NCI-H69 (cell line): Measurements from ENCODE around the gene SHC1.

Source experiments
- DNase-seq: peaks from one replicate; lab custom pipeline; 2025; lab: John Stamatoyannopoulos, UW

The SHC1 gene, protein sequence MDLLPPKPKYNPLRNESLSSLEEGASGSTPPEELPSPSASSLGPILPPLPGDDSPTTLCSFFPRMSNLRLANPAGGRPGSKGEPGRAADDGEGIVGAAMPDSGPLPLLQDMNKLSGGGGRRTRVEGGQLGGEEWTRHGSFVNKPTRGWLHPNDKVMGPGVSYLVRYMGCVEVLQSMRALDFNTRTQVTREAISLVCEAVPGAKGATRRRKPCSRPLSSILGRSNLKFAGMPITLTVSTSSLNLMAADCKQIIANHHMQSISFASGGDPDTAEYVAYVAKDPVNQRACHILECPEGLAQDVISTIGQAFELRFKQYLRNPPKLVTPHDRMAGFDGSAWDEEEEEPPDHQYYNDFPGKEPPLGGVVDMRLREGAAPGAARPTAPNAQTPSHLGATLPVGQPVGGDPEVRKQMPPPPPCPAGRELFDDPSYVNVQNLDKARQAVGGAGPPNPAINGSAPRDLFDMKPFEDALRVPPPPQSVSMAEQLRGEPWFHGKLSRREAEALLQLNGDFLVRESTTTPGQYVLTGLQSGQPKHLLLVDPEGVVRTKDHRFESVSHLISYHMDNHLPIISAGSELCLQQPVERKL

DNA sequence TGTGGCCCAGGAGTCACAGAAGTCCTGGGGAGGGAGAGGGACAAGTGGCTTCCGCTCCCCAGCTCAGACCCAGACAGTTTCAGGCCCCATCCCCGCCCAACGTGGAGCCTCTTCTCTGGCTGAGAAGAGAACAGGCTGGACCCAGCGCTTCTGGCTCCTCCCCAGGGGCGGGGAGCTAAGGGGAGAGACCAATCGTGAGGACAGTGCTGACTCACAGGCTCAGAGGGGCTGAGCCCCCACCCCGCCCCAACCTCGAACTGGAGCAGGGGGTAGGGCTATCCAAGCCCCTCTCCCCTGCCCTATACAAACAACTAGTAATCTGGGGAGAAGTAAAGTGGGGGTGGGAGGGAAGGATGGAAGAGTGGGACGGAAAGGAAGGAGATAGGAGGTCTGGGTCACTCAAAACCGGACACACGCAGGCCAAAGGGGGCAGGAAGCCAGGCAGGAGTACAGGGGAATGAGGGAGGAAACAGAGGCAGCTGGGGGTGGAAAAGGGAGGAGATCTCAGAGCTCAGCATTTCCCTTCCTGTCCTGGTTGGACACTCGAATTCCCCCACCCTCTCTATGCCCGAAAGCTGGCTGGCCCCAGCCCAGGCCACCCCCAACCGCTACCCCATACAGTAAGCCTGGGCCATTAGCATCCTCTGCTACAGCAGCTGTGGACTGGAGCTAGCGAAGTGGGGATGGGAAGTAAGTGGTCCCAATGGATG is at the start of gene SHC1:
SHC1 (minus strand) TSS at position 117 of the 710 bp plus-strand sequence. CDS start 221 bp downstream, outside the sequence.
- peak; percentile 90 for DNase-seq

DNA sequence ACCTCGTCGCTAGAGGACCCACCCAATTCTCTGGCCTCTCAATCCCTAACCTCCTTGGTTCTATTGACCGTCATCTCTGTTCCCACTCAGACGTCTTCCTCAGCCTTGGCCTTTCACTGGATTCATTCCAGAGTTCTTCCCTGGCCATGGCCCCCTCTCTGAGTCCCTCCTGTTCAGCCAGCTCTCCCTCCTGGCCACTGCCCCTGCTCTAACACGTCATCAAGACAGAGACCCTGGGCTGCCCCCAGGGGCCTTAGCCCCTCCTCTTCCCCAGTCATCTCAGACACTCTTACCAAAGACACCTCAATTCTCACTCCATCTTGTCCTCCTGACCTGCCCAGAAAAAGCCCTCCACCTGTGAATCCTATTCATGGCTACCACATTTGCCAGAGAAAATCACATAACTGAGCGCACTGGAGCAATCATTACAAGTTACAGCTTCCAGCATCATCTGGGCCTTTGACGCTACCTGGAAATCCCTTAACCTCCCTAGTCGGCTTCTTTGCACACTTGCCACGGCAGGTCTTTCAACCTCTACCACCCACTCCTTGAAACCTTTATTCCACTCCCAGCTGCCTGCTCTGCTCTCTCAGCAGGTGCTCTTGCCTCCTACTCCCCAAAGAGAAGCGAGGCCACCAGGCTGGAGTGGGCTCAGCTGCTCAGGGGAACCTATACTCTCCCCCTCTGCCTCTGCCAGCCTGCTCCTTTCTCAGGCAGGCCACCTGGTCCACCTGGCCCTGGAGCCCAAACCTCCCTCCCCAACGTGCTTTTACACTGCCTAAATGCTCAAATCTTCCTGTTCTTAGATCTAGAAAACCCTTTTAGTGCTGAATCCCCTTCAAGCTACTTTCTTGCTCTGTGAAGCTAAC is 49.1 kb upstream of the SHC1 start:
- no peak for DNase-seq

DNA sequence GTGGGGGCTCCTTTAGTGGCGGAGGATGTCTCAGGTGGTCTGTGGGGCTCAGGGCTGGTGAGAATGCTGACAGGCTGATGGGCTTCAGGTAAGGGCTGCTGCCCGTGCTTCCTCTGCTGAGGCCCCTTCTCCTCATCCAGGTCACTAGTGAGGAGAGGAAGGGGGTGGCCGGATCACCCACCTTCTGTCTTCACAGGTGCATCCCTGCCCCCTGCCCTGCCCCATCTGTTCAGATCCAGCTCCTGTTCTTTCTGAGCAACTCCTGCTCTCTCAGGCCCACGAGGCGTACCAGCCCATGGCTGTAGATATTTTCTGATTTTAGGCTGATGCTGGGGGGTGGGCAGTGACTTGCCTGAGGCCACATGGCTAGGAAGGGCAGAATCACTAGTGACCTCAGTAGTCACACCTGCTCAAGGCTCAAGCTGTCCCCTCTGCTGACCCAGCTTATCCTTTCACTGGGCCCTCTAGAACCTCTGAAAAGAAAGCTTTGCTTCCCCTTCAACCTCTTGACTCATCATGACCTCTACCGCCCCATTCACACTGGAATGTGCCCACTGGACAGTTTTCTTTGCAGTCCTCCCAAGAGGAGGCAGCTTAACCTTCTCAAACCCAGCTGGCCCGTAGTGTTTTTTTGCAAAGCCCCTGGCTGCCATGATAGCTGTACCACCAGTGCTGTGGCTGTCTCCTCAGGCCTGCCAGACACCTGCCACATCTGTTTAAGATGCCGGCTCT is 48.2 kb upstream of the SHC1 start:
- DNase-seq = peak; percentile 21

DNA sequence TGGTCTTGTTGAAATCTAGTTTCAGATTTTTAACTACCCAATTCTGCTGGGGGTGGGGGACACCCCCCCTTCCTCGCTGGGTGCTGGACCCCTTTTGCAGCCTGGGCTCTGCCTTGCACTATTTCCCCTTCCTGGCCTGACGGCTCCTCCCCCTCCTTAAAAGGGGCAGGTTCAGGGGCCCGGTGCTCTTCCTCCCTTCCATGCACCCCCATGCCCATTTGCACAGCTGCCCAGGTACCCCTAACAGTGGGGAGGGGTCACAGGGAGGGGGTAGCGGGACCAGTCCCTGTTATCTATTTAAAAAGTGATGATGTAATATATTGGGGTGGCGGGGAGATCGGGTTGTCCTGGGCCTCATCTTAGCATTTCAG is 47.4 kb upstream of the SHC1 start:
- DNase-seq = no peak

DNA sequence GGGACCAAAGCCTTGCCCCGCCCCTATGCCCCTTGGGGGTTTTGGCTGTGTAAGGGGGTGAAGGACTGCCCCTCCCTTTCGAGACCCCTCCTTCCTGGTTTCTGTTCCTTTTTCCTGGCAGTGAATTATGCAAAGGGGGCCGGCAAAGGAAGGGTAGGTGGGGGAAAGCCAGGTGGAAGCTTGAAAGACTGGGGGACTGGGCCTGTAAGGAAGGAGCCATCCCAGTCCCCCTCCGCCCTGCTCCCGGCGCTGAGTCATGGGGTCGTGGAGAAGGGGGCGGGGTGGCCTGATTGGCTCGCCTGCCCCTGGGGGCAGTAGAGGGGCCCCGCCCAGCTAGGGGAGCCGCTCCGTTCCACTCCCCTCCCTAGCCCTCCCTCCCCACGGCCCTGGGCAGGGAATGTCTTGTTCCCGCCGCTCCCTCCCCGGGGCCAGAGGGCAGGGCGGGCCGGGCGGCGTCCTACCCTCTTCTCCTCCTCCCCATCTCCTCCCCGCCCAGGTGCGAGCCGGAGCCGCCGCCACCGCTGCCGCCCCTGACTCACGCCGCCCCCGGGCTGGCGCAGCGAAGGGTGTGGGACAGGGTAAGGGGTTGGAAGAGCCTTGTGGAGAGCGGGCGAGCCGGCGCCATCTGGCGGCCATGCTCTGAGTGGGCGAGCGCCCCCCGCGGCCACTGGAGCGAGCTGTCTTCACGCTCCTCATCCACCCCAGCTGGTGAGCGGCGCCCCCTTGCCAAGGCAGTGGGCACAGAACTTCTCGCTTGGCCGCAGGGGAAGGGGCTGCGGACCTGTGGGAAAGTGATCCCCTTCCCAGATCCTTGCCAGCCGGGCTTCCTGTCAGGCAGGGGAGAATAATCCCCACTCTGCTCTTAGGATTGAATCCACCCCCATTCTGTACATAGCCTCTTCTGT is 46.7 kb upstream of the SHC1 start:
- DNase-seq = peak; percentile 96

DNA sequence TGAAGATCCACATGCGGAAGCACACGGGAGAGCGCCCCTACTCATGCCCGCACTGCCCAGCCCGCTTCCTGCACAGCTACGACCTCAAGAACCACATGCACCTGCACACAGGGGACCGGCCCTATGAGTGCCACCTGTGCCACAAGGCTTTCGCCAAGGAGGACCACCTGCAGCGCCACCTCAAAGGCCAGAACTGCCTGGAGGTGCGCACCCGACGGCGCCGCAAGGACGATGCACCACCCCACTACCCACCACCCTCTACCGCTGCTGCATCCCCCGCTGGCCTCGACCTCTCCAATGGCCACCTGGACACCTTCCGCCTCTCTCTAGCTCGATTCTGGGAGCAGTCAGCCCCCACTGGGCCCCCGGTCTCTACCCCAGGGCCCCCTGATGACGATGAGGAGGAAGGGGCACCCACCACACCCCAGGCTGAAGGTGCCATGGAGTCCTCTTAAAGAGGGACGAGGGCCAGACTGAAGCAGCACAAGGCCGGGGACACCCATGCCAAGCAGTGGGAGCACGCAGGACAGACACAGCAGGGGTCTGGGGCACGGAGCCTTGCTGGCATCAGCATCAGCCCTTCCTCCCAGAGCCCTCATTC is 45.8 kb upstream of the SHC1 start:
- no peak for DNase-seq

DNA sequence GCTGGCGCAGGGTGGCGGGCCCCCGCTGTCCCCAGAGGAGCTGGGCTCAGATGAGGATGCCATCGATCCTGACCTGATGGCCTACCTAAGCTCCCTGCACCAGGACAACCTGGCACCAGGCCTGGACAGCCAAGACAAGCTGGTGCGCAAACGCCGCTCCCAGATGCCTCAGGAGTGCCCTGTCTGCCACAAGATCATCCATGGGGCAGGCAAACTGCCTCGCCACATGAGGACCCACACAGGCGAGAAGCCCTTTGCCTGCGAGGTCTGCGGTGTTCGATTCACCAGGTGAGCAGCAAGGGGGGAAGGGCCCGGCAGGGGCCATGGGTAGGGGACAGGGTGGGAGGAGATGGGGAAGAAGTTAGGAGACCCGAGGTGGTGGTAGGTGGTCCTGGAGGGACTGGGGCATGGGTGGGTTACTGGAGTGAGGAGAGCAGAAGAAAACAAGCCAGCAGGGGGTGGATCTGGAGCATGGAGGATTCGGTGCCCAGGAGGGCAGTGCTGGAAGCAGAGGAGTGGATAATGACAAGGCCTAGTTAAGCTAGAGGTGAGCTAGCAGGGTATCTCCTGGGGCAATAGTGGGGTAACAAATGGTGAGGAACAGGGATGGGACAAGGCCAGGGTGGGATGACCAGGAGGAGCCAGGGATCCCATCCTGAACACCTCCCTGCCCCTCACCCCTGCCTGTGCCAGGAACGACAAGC is 45.1 kb upstream of the SHC1 start:
- no peak for DNase-seq

DNA sequence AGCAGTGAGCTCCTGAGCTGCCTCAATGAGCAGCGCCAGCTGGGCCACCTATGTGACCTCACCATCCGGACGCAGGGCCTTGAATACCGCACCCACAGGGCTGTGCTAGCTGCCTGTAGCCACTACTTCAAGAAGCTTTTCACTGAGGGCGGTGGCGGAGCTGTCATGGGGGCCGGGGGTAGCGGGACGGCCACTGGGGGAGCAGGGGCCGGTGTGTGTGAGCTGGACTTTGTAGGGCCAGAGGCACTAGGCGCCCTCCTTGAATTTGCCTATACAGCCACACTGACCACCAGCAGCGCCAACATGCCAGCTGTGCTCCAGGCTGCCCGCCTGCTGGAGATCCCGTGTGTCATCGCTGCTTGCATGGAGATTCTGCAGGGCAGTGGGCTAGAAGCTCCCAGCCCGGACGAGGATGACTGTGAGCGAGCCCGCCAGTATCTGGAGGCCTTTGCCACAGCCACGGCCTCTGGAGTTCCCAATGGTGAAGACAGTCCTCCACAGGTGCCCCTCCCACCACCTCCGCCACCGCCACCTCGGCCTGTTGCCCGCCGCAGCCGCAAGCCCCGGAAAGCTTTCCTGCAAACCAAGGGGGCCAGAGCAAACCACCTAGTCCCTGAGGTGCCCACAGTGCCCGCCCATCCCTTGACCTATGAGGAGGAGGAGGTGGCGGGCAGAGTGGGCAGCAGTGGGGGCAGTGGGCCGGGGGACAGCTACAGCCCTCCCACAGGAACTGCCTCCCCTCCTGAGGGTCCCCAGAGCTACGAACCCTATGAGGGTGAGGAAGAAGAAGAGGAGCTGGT is 44.4 kb upstream of the SHC1 start:
- DNase-seq = no peak

DNA sequence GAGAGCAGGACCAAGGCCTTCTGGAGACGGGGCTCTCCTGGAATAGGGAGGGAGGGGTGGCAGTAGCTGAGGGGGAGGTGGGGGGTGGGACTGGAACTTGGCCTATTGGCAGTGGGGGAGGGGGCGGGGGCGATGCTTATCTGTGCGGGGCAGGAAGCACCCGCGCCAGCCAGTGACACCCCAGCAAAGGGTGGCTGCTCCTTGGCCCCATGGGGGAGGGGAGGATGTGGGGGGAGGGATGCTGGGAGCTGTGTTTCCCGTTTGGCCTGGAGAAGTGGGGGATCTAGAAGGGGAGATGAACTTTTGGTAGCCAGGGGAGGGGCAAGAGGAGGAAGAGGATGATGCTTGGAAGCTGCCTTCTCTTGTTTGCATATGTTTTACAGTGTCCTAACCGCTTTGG is 43.1 kb upstream of the SHC1 start:
- no peak for DNase-seq

DNA sequence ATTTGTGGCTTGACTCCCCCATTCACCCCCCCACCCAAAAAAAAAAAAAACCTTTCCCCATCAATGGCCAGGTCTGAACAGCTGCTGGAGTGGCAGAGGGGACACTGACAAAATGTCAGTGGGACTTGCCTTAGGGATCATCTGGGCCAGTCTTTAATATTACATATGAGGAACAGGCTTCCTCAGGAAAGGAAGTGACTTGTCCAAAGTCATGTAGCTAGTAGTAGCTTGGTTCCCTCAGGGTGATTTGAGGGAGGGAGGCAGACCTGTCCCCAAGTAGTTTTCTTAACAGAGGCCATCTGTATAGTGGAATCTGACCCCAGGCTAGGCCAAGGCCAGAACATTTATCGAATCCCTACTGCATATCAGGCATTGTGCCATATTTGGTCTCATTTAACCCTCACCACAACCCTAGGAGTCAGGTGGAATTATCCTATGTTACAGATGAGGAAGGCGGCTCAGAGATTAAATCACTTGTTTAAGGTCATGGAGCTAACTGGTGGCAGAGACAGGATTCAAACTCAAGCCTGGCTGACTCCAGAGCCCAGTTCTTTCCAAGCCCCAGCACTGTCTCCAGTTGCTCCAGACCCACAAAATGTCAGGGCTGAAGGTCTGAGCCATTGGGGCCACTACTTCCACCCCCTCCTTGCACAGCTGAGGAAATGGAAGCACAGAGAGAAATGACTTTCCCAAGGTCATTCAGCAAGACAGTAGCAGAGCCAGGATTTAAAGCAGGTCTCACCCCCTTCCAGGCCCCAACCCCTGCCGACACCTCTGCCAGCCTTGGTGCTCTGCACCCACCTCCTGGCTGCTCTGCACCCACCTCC is 42.4 kb upstream of the SHC1 start:
- no peak for DNase-seq

DNA sequence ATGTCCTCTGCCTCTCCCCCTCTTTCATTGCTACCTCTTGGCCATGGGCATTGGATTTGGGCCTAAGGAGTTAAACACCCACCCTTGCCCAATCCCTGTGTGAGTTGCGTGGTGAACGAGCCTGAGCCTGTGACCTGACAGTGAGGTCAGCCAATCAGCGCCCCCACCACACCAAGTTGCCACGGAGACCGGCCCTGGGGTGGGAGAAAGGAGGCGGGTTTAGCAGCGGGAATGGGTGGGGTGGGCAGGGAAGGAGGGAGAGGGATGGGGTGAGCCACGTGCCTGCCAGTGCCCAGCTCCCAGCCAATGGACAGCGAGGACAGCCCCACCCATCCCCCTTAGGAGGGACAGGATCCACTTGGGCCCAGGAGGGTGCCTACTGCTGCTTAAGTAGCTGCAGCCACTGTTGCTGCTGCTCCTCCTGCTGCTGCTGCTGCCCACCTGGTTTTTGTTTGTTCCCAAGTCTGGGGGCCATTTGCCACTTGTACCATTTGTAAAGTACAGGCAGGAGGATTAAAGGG is 41.5 kb upstream of the SHC1 start:
- peak; percentile 96 for DNase-seq

DNA sequence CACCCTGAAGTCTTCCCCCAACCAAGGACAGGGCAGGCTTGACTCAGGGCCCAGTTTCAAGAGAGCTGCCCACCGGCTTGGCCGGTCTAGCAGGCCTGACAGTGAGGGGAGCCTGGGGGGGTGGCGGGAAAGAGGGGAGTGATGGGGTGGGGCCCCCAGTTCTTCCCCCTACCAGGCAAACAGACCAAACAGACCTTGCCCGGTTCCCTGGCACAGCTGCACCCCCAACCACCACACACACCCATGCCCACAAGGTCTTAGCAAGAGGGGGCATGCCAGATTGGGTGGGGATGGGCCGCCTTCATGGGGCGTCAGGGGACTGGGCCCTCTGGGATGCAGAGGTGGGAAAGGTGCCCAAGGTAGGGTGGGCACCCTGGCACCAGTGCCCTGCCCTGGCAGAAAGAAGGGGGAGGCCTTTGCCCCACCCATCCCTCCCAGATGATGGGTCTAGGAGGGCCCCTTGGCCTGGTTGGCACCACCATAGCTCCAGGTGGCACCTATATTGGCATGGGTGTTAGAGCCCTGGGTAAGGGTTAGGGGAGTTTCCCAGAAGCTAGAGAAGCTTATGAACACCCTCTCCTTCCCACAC is 41.0 kb upstream of the SHC1 start:
- DNase-seq = no peak

DNA sequence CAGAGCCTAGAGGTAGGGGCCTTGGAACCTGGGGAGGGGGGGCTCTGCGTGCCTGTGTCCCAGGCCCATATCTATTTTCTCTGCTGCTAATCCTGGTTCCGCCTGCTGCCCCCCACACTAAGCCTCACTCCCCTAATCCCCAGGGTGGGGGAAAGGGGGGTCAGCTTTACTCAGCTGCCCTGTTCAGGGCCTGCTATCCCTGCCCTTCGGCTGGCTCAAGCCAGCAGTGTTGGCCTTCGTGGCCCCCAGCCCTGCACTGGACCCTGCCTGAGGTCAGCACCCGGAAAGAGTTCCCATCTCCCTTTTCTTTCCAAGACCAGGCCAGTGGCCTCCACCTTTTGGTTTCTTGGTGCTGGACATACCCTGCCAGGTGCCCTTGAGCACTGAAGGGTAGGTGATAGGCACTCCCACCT is 40.5 kb upstream of the SHC1 start:
- no peak for DNase-seq

DNA sequence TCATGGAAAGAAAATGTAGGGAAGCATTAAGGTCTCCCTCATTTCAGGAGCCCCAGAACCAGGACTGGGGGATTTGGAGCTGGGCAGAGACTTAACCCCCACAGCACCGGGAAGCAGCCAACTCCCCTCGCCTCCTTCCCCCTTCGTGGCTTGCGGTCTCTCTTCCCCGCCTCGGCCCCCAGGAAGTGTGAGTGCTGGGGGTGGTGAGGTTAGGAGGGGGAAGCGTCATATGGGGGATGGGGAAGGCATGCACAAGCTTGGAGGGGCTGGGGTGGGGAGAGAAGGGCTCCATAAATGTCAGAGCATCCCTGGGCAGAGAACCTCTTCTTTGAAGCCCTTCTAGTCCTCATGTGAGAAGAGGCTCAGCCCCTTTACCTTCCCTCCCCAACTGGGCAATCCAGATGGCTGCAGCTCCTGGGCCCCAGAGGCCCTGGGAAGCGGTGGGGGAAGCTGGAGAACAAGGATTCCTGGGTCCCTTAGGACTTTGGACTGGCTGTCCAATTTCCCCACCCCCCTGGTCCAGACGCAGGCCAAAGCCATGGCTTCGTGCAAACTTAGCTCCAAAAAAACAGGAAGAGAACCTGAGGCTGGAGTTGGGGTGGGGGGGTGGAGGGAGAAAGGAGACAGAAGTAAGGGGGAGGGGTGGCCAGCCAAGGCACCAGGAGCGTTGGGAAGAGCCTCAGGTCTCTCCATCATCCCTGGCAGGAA is 39.8 kb upstream of the SHC1 start:
- DNase-seq = peak; percentile 27

DNA sequence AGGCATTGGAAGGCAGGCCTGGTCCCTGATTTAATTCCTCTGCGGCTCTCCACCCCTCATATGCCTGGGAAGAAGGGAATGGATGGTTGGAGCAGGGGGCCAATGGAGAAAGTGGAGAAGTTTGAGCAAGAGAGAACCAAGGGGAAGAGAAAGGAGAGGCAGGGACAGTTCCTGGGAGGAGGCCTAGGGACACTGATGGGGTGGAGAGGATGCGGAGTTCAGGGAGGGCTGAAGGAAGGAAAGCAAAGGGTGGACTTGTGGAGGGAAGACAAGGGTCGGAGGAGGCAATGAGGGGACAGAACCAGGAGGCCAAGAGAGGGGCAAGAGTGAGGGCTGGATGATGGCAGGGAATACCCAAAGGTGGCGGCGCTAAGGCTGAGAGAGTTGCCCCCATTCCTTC is 39.2 kb upstream of the SHC1 start:
- DNase-seq = no peak

DNA sequence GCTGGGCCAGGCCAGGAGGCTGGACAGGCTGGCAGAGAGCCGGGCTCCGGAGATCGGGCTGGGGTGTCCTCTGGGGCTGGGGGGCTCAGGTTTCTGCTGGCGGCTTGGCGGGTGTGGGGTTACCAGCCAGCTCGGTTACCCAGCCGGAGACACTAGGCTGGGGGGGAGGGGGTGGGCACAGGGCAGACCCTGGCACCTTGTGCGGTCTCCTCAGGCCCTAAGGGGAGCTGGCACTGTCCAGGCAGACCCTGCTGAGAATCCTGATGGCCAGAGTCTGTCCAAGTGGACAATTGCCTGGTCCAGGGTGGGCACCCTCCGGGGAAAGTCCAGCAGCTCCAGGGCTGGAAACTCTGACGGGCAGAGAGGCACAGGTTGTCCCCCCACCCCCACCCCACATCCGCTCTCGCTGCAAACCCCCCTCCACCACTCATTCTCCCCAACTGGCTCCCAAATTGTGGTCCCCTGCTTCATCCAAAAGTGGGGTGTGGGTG is 38.7 kb upstream of the SHC1 start:
- no peak for DNase-seq
